ENCODE data around the gene ANKRD53. TPM values are rescaled to one million over a fixed set of nuclear protein-coding genes. Genes with fewer than 3 reads are reported as not detected.

Gene ANKRD53
- total RNA-seq, 1 donor from 2014 or later, result 1.1 TPM

GRCh38 chr2:71003966-71004755 lies 25.7 kb downstream of the ANKRD53 start:
- H3K4me1 ChIP-seq, result peaks cover 5% of the 10 kb centered on the region
- DNase-seq, result no peak
- H3K27ac ChIP-seq, result no peak overlapping the region
- intact Hi-C loops (cut with DNase I), result no loop called here
- TF ChIP-seq CTCF (IDR thresholded peaks at IDR 0.05), result no peak
- H3K4me3 ChIP-seq, result no peak overlapping the region
- no peaks in the 10 kb centered on the region for H3K36me3 ChIP-seq
- ATAC-seq, result no peak
- no peaks in the 10 kb centered on the region for H3K9me3 ChIP-seq
- no peaks in the 10 kb centered on the region for H3K27me3 ChIP-seq (ENCODE audit: low read depth)

GRCh38 chr2:71004857-71005256 lies 26.4 kb downstream of the ANKRD53 start:
- intact Hi-C loops (cut with DNase I), result no loop called here
- Histone ChIP-seq H3K36me3 (no peaks in the 10 kb centered on the region), H3K4me1 (peaks cover 5% of the 10 kb centered on the region), H3K9me3 (no peaks in the 10 kb centered on the region), H3K27me3 (ENCODE audit: low read depth) (peaks cover under 1% of the 10 kb centered on the region), H3K27ac (no peak overlapping the region), H3K4me3 (no peak overlapping the region)
- TF ChIP-seq CTCF (IDR thresholded peaks at IDR 0.05), result no peak
- DNase-seq (no peak), ATAC-seq (no peak)

- intact Hi-C loops (cut with DNase I), result no loop called here
- no peak for DNase-seq
- H3K4me1 ChIP-seq, result peaks cover 5% of the 10 kb centered on the region
Observed at GRCh38 chr2:71005271-71006202, 27.1 kb downstream of the ANKRD53 start.

GRCh38 chr2:71006323-71006722 lies 27.9 kb downstream of the ANKRD53 start:
- ATAC-seq, result no peak
- TF ChIP-seq CTCF (IDR thresholded peaks at IDR 0.05), result no peak
- intact Hi-C loops (cut with DNase I), result no loop called here

More at GRCh38 chr2:71005271-71006202, 27.1 kb downstream of the ANKRD53 start:
- Histone ChIP-seq H3K27me3 (ENCODE audit: low read depth) (peaks cover 8% of the 10 kb centered on the region), H3K9me3 (no peaks in the 10 kb centered on the region), H3K36me3 (no peaks in the 10 kb centered on the region), H3K4me3 (no peak overlapping the region), H3K27ac (no peak overlapping the region)
- TF ChIP-seq CTCF (IDR thresholded peaks at IDR 0.05), result no peak
- ATAC-seq, result no peak

GRCh38 chr2:71006955-71007799 lies 28.7 kb downstream of the ANKRD53 start:
- DNase-seq, result no peak
- no peaks in the 10 kb centered on the region for H3K4me1 ChIP-seq
- no peaks in the 10 kb centered on the region for H3K36me3 ChIP-seq
- ATAC-seq, result no peak
- intact Hi-C loops (cut with DNase I), result no loop called here
- H3K27ac ChIP-seq, result no peak overlapping the region
- H3K9me3 ChIP-seq, result no peaks in the 10 kb centered on the region
- H3K27me3 ChIP-seq (ENCODE audit: low read depth), result peaks cover 16% of the 10 kb centered on the region
- H3K4me3 ChIP-seq, result no peak overlapping the region
- TF ChIP-seq CTCF (IDR thresholded peaks at IDR 0.05), result no peak

More at GRCh38 chr2:71006323-71006722, 27.9 kb downstream of the ANKRD53 start:
- Histone ChIP-seq H3K4me1 (no peaks in the 10 kb centered on the region), H3K27me3 (ENCODE audit: low read depth) (peaks cover 9% of the 10 kb centered on the region), H3K9me3 (no peaks in the 10 kb centered on the region), H3K4me3 (no peak overlapping the region), H3K27ac (no peak overlapping the region), H3K36me3 (no peaks in the 10 kb centered on the region)
- DNase-seq, result no peak
